ENCODE data around the gene MSI2. TPM values are rescaled to one million over a fixed set of nuclear protein-coding genes. Genes with fewer than 3 reads are reported as not detected.
A peak's percentile ranks its signal among the peaks of the same experiment; 100 is the strongest.

MSI2 gene
- total RNA-seq, 2 experiments from 2014 or later, result 65.7 to 71.9 TPM

GRCh38 chr17:57436565-57436964 lies 180.2 kb downstream of the MSI2 start:
- DNase-seq, result no peak
- no peaks in the 10 kb centered on the region for H3K27me3 Mint-ChIP-seq
- H3K4me3 Mint-ChIP-seq, result no peak overlapping the region
- intact Hi-C loops (cut with micrococcal nuclease), result no loop called here
- POLR2A ChIA-PET, result no interaction called here
- H3K27ac Mint-ChIP-seq, result no peak overlapping the region
- no peaks in the 10 kb centered on the region for H3K9me3 Mint-ChIP-seq
- peaks cover 46% of the 10 kb centered on the region for H3K4me1 Mint-ChIP-seq (ENCODE audit: low read depth)
- H3K36me3 Mint-ChIP-seq, result peaks cover 7% of the 10 kb centered on the region
- CTCF ChIA-PET, result interaction anchor here (1.0 kb wide), 1 partner anchor 193 kb away, joined by 3 read pairs; no protein-coding TSS in a partner anchor

- Mint-ChIP-seq H3K4me3 (no peak overlapping the region), H3K4me1 (ENCODE audit: low read depth) (peaks cover 60% of the 10 kb centered on the region)
- intact Hi-C loops (cut with micrococcal nuclease), result no loop called here
Observed at GRCh38 chr17:57438066-57438731, 181.9 kb downstream of the MSI2 start.

GRCh38 chr17:57439651-57440050 lies 183.3 kb downstream of the MSI2 start:
- peaks cover 7% of the 10 kb centered on the region for H3K36me3 Mint-ChIP-seq
- peaks cover 72% of the 10 kb centered on the region for H3K4me1 Mint-ChIP-seq (ENCODE audit: low read depth)
- intact Hi-C loops (cut with micrococcal nuclease), result loop anchor here (2.0 to 10.0 kb wide), 4 partner anchors 163 to 309 kb away; partner anchors contain the start of gene CCDC182
- peak overlapping the region; percentile 40 for H3K4me3 Mint-ChIP-seq
- CTCF ChIA-PET, result interaction anchor here (0.7 to 4.9 kb wide), 13 partner anchors 11 to 673 kb away, joined by 3 to 76 read pairs (median 8); partner anchors contain the start of gene MSI2
- H3K27me3 Mint-ChIP-seq, result no peaks in the 10 kb centered on the region
- H3K27ac Mint-ChIP-seq, result peak overlapping the region; percentile 98
- no peaks in the 10 kb centered on the region for H3K9me3 Mint-ChIP-seq
- DNase-seq, result no peak
- POLR2A ChIA-PET, result interaction anchor here (1.6 to 2.9 kb wide), 3 partner anchors 12 to 155 kb away, joined by 3 to 25 read pairs (median 12); no protein-coding TSS in a partner anchor

More at GRCh38 chr17:57438066-57438731, 181.9 kb downstream of the MSI2 start:
- no peak overlapping the region for H3K27ac Mint-ChIP-seq
- DNase-seq, result no peak
- no peaks in the 10 kb centered on the region for H3K9me3 Mint-ChIP-seq
- ChIA-PET CTCF (interaction anchor here (0.5 kb wide), 1 partner anchor 45 kb away, joined by 3 read pairs; no protein-coding TSS in a partner anchor), POLR2A (no interaction called here)
- peaks cover 5% of the 10 kb centered on the region for H3K36me3 Mint-ChIP-seq
- H3K27me3 Mint-ChIP-seq, result no peaks in the 10 kb centered on the region

GRCh38 chr17:57440522-57441269 lies 184.4 kb downstream of the MSI2 start:
- ChIA-PET CTCF (interaction anchor here (0.6 to 4.9 kb wide), 25 partner anchors 9 to 672 kb away, joined by 3 to 76 read pairs (median 4); partner anchors contain the start of gene MSI2), POLR2A (interaction anchor here (1.6 to 2.9 kb wide), 4 partner anchors 11 to 183 kb away, joined by 3 to 25 read pairs (median 9); no protein-coding TSS in a partner anchor)
- peaks cover 83% of the 10 kb centered on the region for H3K4me1 Mint-ChIP-seq (ENCODE audit: low read depth)
- H3K27ac Mint-ChIP-seq, result peak overlapping the region; percentile 98
- peak; percentile 93 for DNase-seq
- peak overlapping the region; percentile 37 for H3K4me3 Mint-ChIP-seq
- H3K9me3 Mint-ChIP-seq, result no peaks in the 10 kb centered on the region
- no peaks in the 10 kb centered on the region for H3K27me3 Mint-ChIP-seq
- peaks cover 7% of the 10 kb centered on the region for H3K36me3 Mint-ChIP-seq
- intact Hi-C loops (cut with micrococcal nuclease), result loop anchor here (1.0 to 10.0 kb wide), 8 partner anchors 19 to 310 kb away; partner anchors contain the start of gene CCDC182

- no peaks in the 10 kb centered on the region for H3K27me3 Mint-ChIP-seq
- ChIA-PET CTCF (interaction anchor here (0.6 to 4.9 kb wide), 18 partner anchors 10 to 342 kb away, joined by 3 to 76 read pairs (median 5); partner anchors contain the start of gene MSI2), POLR2A (interaction anchor here (1.3 to 2.9 kb wide), 4 partner anchors 10 to 184 kb away, joined by 6 to 25 read pairs (median 9); no protein-coding TSS in a partner anchor)
- peaks cover 84% of the 10 kb centered on the region for H3K4me1 Mint-ChIP-seq (ENCODE audit: low read depth)
- no peak overlapping the region for H3K4me3 Mint-ChIP-seq
- peaks cover 7% of the 10 kb centered on the region for H3K36me3 Mint-ChIP-seq
- no peak for DNase-seq
- intact Hi-C loops (cut with micrococcal nuclease), result loop anchor here (1.0 to 10.0 kb wide), 8 partner anchors 18 to 310 kb away; partner anchors contain the start of gene CCDC182
- peak overlapping the region; percentile 98 for H3K27ac Mint-ChIP-seq
- H3K9me3 Mint-ChIP-seq, result no peaks in the 10 kb centered on the region
Observed at GRCh38 chr17:57441270-57441600, 184.9 kb downstream of the MSI2 start.

GRCh38 chr17:57442401-57442823 lies 186.1 kb downstream of the MSI2 start:
- CTCF ChIA-PET, result interaction anchor here (2.6 to 4.9 kb wide), 4 partner anchors 12 to 199 kb away, joined by 13 to 76 read pairs (median 16); partner anchors contain the start of gene MSI2
- Mint-ChIP-seq H3K9me3 (no peaks in the 10 kb centered on the region), H3K4me3 (peak overlapping the region; percentile 12), H3K27ac (peak overlapping the region; percentile 98), H3K27me3 (no peaks in the 10 kb centered on the region), H3K4me1 (ENCODE audit: low read depth) (peaks cover 79% of the 10 kb centered on the region), H3K36me3 (peaks cover 3% of the 10 kb centered on the region)
- intact Hi-C loops (cut with micrococcal nuclease), result loop anchor here (5.0 to 10.0 kb wide), 3 partner anchors 160 to 302 kb away; partner anchors contain the start of gene CCDC182
- no peak for DNase-seq
- POLR2A ChIA-PET, result interaction anchor here (1.3 to 2.9 kb wide), 3 partner anchors 12 to 20 kb away, joined by 5 to 25 read pairs (median 6); no protein-coding TSS in a partner anchor

- Mint-ChIP-seq H3K4me3 (peak overlapping the region; percentile 45), H3K36me3 (peaks cover 3% of the 10 kb centered on the region), H3K9me3 (no peaks in the 10 kb centered on the region), H3K27ac (peak overlapping the region; percentile 98), H3K27me3 (no peaks in the 10 kb centered on the region), H3K4me1 (ENCODE audit: low read depth) (peaks cover 79% of the 10 kb centered on the region)
- ChIA-PET CTCF (interaction anchor here (0.8 to 4.9 kb wide), 2 partner anchors 16 to 199 kb away, joined by 3 to 76 read pairs; no protein-coding TSS in a partner anchor), POLR2A (interaction anchor here (0.9 to 1.5 kb wide), 2 partner anchors 16 to 18 kb away, joined by 5 read pairs; no protein-coding TSS in a partner anchor)
- DNase-seq, result peak; percentile 83
- intact Hi-C loops (cut with micrococcal nuclease), result loop anchor here (5.0 to 10.0 kb wide), 3 partner anchors 159 to 302 kb away; partner anchors contain the start of gene CCDC182
Observed at GRCh38 chr17:57442914-57443571, 186.7 kb downstream of the MSI2 start.

- no peaks in the 10 kb centered on the region for H3K27me3 Mint-ChIP-seq
- POLR2A ChIA-PET, result interaction anchor here (0.9 to 1.5 kb wide), 2 partner anchors 15 to 17 kb away, joined by 5 read pairs; no protein-coding TSS in a partner anchor
- H3K4me3 Mint-ChIP-seq, result no peak overlapping the region
- peaks cover 82% of the 10 kb centered on the region for H3K4me1 Mint-ChIP-seq (ENCODE audit: low read depth)
- intact Hi-C loops (cut with micrococcal nuclease), result loop anchor here (5.0 to 10.0 kb wide), 3 partner anchors 159 to 301 kb away; partner anchors contain the start of gene CCDC182
- DNase-seq, result no peak
- CTCF ChIA-PET, result interaction anchor here (4.9 kb wide), 1 partner anchor 200 kb away, joined by 76 read pairs; no protein-coding TSS in a partner anchor
- peak overlapping the region; percentile 98 for H3K27ac Mint-ChIP-seq
- no peaks in the 10 kb centered on the region for H3K9me3 Mint-ChIP-seq
- peaks cover 3% of the 10 kb centered on the region for H3K36me3 Mint-ChIP-seq
Observed at GRCh38 chr17:57443781-57444180, 187.5 kb downstream of the MSI2 start.

GRCh38 chr17:57444682-57445450 lies 188.5 kb downstream of the MSI2 start:
- H3K27me3 Mint-ChIP-seq, result no peaks in the 10 kb centered on the region
- peaks cover 3% of the 10 kb centered on the region for H3K36me3 Mint-ChIP-seq
- ChIA-PET POLR2A (interaction anchor here (0.8 kb wide), 1 partner anchor 15 kb away, joined by 3 read pairs; no protein-coding TSS in a partner anchor), CTCF (interaction anchor here (0.8 to 2.0 kb wide), 3 partner anchors 14 to 226 kb away, joined by 3 to 8 read pairs (median 3); no protein-coding TSS in a partner anchor)
- no peaks in the 10 kb centered on the region for H3K9me3 Mint-ChIP-seq
- no peak overlapping the region for H3K4me3 Mint-ChIP-seq
- H3K4me1 Mint-ChIP-seq (ENCODE audit: low read depth), result peaks cover 77% of the 10 kb centered on the region
- H3K27ac Mint-ChIP-seq, result peak overlapping the region; percentile 56
- DNase-seq, result no peak
- intact Hi-C loops (cut with micrococcal nuclease), result loop anchor here (5.0 to 10.0 kb wide), 3 partner anchors 157 to 300 kb away; partner anchors contain the start of gene CCDC182

GRCh38 chr17:57445772-57446472 lies 189.6 kb downstream of the MSI2 start:
- Mint-ChIP-seq H3K27ac (no peak overlapping the region), H3K27me3 (no peaks in the 10 kb centered on the region), H3K9me3 (no peaks in the 10 kb centered on the region), H3K36me3 (peaks cover 3% of the 10 kb centered on the region), H3K4me3 (no peak overlapping the region), H3K4me1 (ENCODE audit: low read depth) (peaks cover 73% of the 10 kb centered on the region)
- no peak for DNase-seq
- POLR2A ChIA-PET, result interaction anchor here (0.8 kb wide), 1 partner anchor 14 kb away, joined by 3 read pairs; no protein-coding TSS in a partner anchor
- CTCF ChIA-PET, result interaction anchor here (0.8 to 2.0 kb wide), 2 partner anchors 13 to 202 kb away, joined by 3 to 8 read pairs; no protein-coding TSS in a partner anchor
- intact Hi-C loops (cut with micrococcal nuclease), result loop anchor here (10.0 kb wide), 1 partner anchor 299 kb away; the partner anchor contains the start of gene CCDC182

Data from activated CD4-positive, alpha-beta memory T cell treated with anti-CD3 and anti-CD28 coated beads for 36 hours (primary cell).